B cell (primary cell): ENCODE measurements around the gene HSD17B2. TPM values are rescaled to one million over a fixed set of nuclear protein-coding genes. Genes with fewer than 3 reads are reported as not detected.

Experiments used
- ATAC-seq: fragments of 200-7000 bp; cut with Tn5 transposase; one replicate; pipeline ENCODE4 v1.10.0; 2021; ENCODE audit warnings: low read depth, mild to moderate bottlenecking, moderate number of reproducible peaks, moderate library complexity
- CTCF ChIA-PET: fragments of 350-600 bp; sonication (Branson Sonifier 250); formaldehyde crosslinking; loops from one replicate; lab custom pipeline; 2021; ENCODE audit warnings: antibody characterized with exemption, inconsistent platforms; lab: Charles Lee
- POLR2A ChIA-PET: fragments of 350-600 bp; sonication (Branson Sonifier 250); formaldehyde crosslinking; loops from one replicate; lab custom pipeline; 2021; ENCODE audit warnings: antibody characterized with exemption; lab: Charles Lee
- DNase-seq: peaks from one replicate; pipeline ENCODE4 v3.0.0; 2013
- H2AFZ ChIP-seq: 2 replicates; pipeline ENCODE4 v1.6.1; 2012; ENCODE audit warnings: mild to moderate bottlenecking, low read depth, low read length; ENCODE audit not compliant: insufficient read depth, poor library complexity, severe bottlenecking
- H3K27ac ChIP-seq, 2 donors: 1 replicate in 1 of 2; 2 replicates in 1 of 2; pipeline ENCODE4 v1.5.1; 2012 to 2013; ENCODE audit warnings: low read length in 2 of 2, mild to moderate bottlenecking in 2 of 2, moderate library complexity in 1 of 2
- H3K27me3 ChIP-seq, 4 experiments: fragments of 200-600 bp in 1 of 4; sonication (generic) in 1 of 4; replicated peaks in 1 of 4; 1 replicate in 2 of 4; 2 replicates in 2 of 4; pipeline versions ENCODE4 v1.6.1 to v1.7.0; 2013 to 2016; ENCODE audit warnings: low read length in 3 of 4, mild to moderate bottlenecking in 2 of 4, mixed read lengths in 1 of 4, moderate library complexity in 1 of 4; ENCODE audit not compliant: insufficient read depth in 4 of 4, control insufficient read depth in 3 of 4; ENCODE audit errors: control extremely low read depth in 1 of 4
- H3K36me3 ChIP-seq, 2 experiments: replicated peaks in 1 of 2; 1 replicate in 1 of 2; 2 replicates in 1 of 2; pipeline versions ENCODE4 v1.6.1 to v1.7.1; 2013; ENCODE audit warnings: low read length in 1 of 2; ENCODE audit not compliant: insufficient read depth in 2 of 2, control insufficient read depth in 1 of 2; ENCODE audit errors: control extremely low read depth in 1 of 2, extremely low read depth in 1 of 2
- H3K4me1 ChIP-seq, 2 donors: fragments of 200-600 bp in 1 of 2; sonication (generic) in 1 of 2; 1 replicate in 1 of 2; 2 replicates in 1 of 2; pipeline versions ENCODE4 v1.5.1 to v1.6.1; 2013 to 2017; ENCODE audit warnings: low read length in 2 of 2; ENCODE audit not compliant: control insufficient read depth in 2 of 2, insufficient read depth in 2 of 2
- H3K4me2 ChIP-seq: replicated peaks from 2 replicates; pipeline ENCODE3; 2012; ENCODE audit warnings: mild to moderate bottlenecking, low read depth, low read length; ENCODE audit not compliant: poor library complexity, severe bottlenecking
- H3K4me3 ChIP-seq, 5 experiments: fragments of 200-600 bp in 1 of 5; sonication (generic) in 1 of 5; 1 replicate in 3 of 5; 2 replicates in 2 of 5; pipeline versions ENCODE4 v1.5.1 to v1.7.0; 2011 to 2016; ENCODE audit warnings: low read length in 4 of 5, mild to moderate bottlenecking in 4 of 5, low read depth in 2 of 5, control low read depth in 1 of 5, moderate library complexity in 1 of 5; ENCODE audit not compliant: insufficient read depth in 1 of 5; ENCODE audit errors: control extremely low read depth in 1 of 5, extremely low read depth in 1 of 5
- H3K79me2 ChIP-seq: fragments of 200-600 bp; sonication (generic); one replicate; pipeline ENCODE4 v1.6.0; 2016; ENCODE audit warnings: low read length; ENCODE audit not compliant: control insufficient read depth, insufficient read depth
- H3K9ac ChIP-seq: fragments of 200-600 bp; sonication (generic); 2 replicates; pipeline ENCODE4 v1.6.1; 2017; ENCODE audit warnings: mild to moderate bottlenecking, low read length, moderate library complexity
- H3K9me3 ChIP-seq, 3 donors: one replicate each; pipeline versions ENCODE4 v1.6.1 to v1.7.1; 2013; ENCODE audit warnings: low read length in 2 of 3; ENCODE audit not compliant: control insufficient read depth in 2 of 3, insufficient read depth in 1 of 3; ENCODE audit errors: control extremely low read depth in 1 of 3
- H4K20me1 ChIP-seq: 2 replicates; pipeline ENCODE4 v1.6.0; 2012; ENCODE audit warnings: mild to moderate bottlenecking, low read length; ENCODE audit not compliant: insufficient read depth, control insufficient read depth, poor library complexity, severe bottlenecking
- H3K27ac Mint-ChIP-seq: one replicate; pipeline ENCODE4 v1.8.0; 2021; ENCODE audit warnings: mixed read lengths
- H3K27me3 Mint-ChIP-seq: one replicate; pipeline ENCODE4 v1.8.0; 2021; ENCODE audit warnings: mixed read lengths
- H3K4me1 Mint-ChIP-seq: one replicate; pipeline ENCODE4 v1.8.0; 2021; ENCODE audit warnings: mixed read lengths
- H3K4me3 Mint-ChIP-seq: one replicate; pipeline ENCODE4 v1.8.0; 2021; ENCODE audit warnings: mixed read lengths
- H3K9me3 Mint-ChIP-seq: one replicate; pipeline ENCODE4 v1.8.0; 2022; ENCODE audit warnings: mixed read lengths; ENCODE audit not compliant: insufficient read depth
- CTCF ChIP-seq: fragments of 200-600 bp; IDR thresholded peaks from one replicate; pipeline ENCODE4 v1.8.0; 2022; ENCODE audit warnings: antibody characterized with exemption, mild to moderate bottlenecking
- EZH2 ChIP-seq: IDR thresholded peaks from 2 replicates; pipeline ENCODE4 v1.6.1; 2012; ENCODE audit warnings: borderline replicate concordance, low read depth, mild to moderate bottlenecking, moderate library complexity, low read length; ENCODE audit not compliant: insufficient read depth, poor library complexity, severe bottlenecking
- WGBS: methylation state at CpG from one replicate; pipeline ENCODE4 v1.1.5; 2013; ENCODE audit warnings: missing lambda C conversion rate; ENCODE audit not compliant: insufficient coverage; 5-methylcytosine and 5-hydroxymethylcytosine counted together
- intact Hi-C: fragments of 100-400 bp; cut with micrococcal nuclease; formaldehyde crosslinking; loops from one replicate; pipeline ENCODE4 v1.10.0; 2022
- polyA plus RNA-seq: library from polyadenylated mRNA; depleted of rRNA; stranded (reverse); fragments of >200 nt; gene quantifications from 2 replicates; pipeline ENCODE4 v1.2.3, GENCODE V29; 2012
- total RNA-seq, 2 donors: library from RNA; stranded (reverse); fragments of 120-200 nt in 1 of 2; gene quantifications; 1 replicate in 1 of 2; 2 replicates in 1 of 2; pipeline versions ENCODE4 v1.2.3 to v1.2.4, GENCODE V29; 2013 to 2022

HSD17B2 gene
- total and polyA plus RNA-seq, 2 donors (not counting 1 experiment from before 2014, with no cell fraction given): not detected

GRCh38 chr16:82134846-82135245, 99.8 kb downstream of the HSD17B2 start:
- ATAC-seq (no peak), DNase-seq (no peak)
- CTCF ChIA-PET: no interaction called here
- no peak overlapping the region for H3K9ac ChIP-seq
- Mint-ChIP-seq H3K9me3 (no peaks in the 10 kb centered on the region), H3K27ac (no peak overlapping the region), H3K4me1 (no peaks in the 10 kb centered on the region), H3K27me3 (no peaks in the 10 kb centered on the region), H3K4me3 (no peak overlapping the region)
- no peak overlapping the region for H3K4me3 ChIP-seq
- POLR2A ChIA-PET: no interaction called here
- H3K36me3 ChIP-seq: peaks cover 0 to 5% of the 10 kb centered on the region in 2 experiments
- H2AFZ ChIP-seq: no peak overlapping the region
- H3K9me3 ChIP-seq: no peaks in the 10 kb centered on the region
- no peak for TF ChIP-seq CTCF
- no peak for TF ChIP-seq EZH2
- no peaks in the 10 kb centered on the region for H3K79me2 ChIP-seq
- no peak overlapping the region for H3K4me2 ChIP-seq
- no peaks in the 10 kb centered on the region for H3K27me3 ChIP-seq
- no peaks in the 10 kb centered on the region for H3K4me1 ChIP-seq
- H4K20me1 ChIP-seq: no peaks in the 10 kb centered on the region
- WGBS: 100% methylated on average over 5 of the region's 8 CpGs
- H3K27ac ChIP-seq: no peak overlapping the region
- intact Hi-C loops: no loop called here

GRCh38 chr16:82135844-82136243, 100.8 kb downstream of the HSD17B2 start:
- H2AFZ ChIP-seq: no peak overlapping the region
- H3K27ac Mint-ChIP-seq: no peak overlapping the region
- DNase-seq (no peak), ATAC-seq (no peak)
- H3K27me3 ChIP-seq: no peaks in the 10 kb centered on the region
- no peaks in the 10 kb centered on the region for H3K4me1 Mint-ChIP-seq
- no peaks in the 10 kb centered on the region for H3K27me3 Mint-ChIP-seq
- no peak overlapping the region for H3K27ac ChIP-seq
- no peak overlapping the region for H3K9ac ChIP-seq
- H3K79me2 ChIP-seq: no peaks in the 10 kb centered on the region
- POLR2A ChIA-PET: no interaction called here
- H3K36me3 ChIP-seq: peaks cover 0 to 5% of the 10 kb centered on the region in 2 experiments
- 100% methylated on average over 5 of the region's 8 CpGs for WGBS
- intact Hi-C loops: no loop called here
- H3K4me3 Mint-ChIP-seq: no peak overlapping the region
- H3K9me3 Mint-ChIP-seq: no peaks in the 10 kb centered on the region
- H3K9me3 ChIP-seq: no peaks in the 10 kb centered on the region
- H3K4me3 ChIP-seq: no peak overlapping the region
- no peaks in the 10 kb centered on the region for H3K4me1 ChIP-seq
- TF ChIP-seq CTCF (no peak), EZH2 (no peak)
- no peak overlapping the region for H3K4me2 ChIP-seq
- no peaks in the 10 kb centered on the region for H4K20me1 ChIP-seq
- CTCF ChIA-PET: no interaction called here
